HG02981 (cell line): ENCODE results near the gene GTF2E1.
A peak's percentile ranks its signal among the peaks of the same experiment; 100 is the strongest.
"Not testable (repeated sequence)": the region's sequence is repeated elsewhere in the genome, so short reads cannot be mapped to it uniquely, and the experiment has no call there.

Experiments
- ATAC-seq: cut with Tn5 transposase; IDR thresholded peaks from one replicate; pipeline ENCODE4 v1.9.1; 2021; ENCODE audit warnings: mild to moderate bottlenecking, moderate library complexity; ENCODE audit not compliant: unreplicated experiment

The GTF2E1 gene

DNA sequence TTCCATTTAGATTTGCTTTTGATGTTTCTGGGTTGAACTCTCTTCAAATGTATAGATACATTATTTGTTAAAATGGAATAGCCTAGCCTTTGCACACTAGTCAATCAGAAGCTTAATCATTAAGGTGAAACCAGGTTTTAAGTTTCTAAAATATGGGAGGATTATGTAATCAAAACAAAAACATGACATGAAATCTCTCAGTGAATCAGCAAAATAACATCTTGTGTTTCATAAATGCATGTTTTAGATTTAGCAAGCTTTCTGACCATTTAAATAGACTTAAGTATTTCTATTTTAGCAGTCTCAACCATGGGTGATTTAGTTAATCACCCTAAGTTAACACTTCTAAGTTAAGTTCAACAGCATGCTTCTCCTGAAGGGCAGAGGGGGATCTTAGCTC, 11.3 kb downstream of the GTF2E1 start:
- ATAC-seq, result no peak

GRCh38 chr3:120756061-120756460, 13.5 kb downstream of the GTF2E1 start:
- ATAC-seq, result no peak

DNA sequence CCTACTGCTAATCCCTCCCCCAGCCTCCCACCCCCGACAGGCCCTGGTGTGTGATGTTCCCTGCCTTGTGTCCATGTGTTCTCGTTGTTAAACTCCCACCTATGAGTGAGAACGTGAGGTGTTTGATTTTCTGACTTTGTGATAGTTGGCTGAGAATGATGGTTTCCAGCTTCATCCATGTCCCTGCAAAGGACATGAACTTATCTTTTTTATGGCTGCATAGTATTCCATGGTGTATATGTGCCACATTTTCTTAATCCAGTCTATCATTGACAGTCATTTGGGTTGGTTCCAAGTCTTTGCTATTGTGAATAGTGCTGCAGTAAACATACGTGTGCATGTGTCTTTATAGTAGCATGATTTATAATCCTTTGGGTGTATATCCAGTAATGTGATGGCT, 16.0 kb downstream of the GTF2E1 start:
- ATAC-seq, result not testable (repeated sequence)

- ATAC-seq, result no peak
These were observed 20.1 kb downstream of the GTF2E1 start for GRCh38 chr3:120762615-120763014.

- ATAC-seq, result peak; percentile 85
These were observed 21.1 kb downstream of the GTF2E1 start for GRCh38 chr3:120763601-120764000.

- ATAC-seq, result no peak
These were observed 21.7 kb downstream of the GTF2E1 start for GRCh38 chr3:120764206-120764605.

DNA sequence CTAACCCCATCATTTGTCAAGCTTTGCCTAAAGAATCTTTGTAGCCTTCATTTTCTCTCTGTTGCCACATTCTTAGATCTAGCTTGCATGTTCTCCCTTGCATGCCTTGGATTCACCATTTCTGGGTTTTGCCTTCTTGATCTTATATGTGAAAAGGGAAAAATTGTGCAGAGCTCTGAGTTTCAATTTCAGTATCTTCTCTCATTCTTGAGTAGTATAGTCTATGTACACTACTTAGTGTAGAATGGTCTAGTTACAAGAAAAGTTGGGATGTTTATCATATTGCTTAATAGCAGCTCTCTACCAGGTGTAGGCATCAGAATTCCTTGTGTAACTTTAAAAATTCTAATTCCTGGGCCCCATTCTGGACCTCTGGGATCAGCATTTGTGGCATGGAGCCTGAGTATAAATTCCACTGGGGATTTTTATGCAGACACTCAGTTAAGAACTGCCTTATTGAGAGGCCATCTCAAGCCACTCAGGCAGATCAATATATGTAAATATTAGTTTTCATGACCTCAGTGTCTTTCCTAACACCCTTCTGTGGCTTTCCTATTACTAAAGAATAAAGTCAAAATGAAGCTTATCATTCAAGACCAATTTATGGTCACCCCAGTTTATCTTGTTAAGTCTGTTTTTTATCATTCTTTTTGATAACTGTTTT, 23.4 kb downstream of the GTF2E1 start:
- ATAC-seq, result no peak

- ATAC-seq, result no peak
These were observed 24.0 kb downstream of the GTF2E1 start for GRCh38 chr3:120766576-120766975.

DNA sequence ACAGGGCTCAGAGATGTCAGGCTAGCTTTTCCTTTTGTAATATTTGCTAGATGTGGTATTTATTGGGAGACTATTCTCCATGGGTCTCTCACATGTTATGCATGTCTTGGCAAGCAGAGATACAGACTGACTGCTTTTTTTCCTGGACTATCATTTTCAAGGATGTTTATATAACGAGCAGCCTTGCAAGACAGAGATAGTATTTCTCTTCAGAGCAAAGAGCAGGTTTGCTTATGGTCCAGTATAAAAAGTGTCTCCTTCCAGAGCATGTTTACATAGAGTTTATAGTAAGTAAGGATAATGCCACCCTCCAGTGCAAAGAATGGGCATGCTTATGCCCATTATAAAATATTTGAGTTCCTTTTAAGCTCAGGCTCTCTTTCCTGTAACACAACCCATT, 24.6 kb downstream of the GTF2E1 start:
- ATAC-seq, result no peak

DNA sequence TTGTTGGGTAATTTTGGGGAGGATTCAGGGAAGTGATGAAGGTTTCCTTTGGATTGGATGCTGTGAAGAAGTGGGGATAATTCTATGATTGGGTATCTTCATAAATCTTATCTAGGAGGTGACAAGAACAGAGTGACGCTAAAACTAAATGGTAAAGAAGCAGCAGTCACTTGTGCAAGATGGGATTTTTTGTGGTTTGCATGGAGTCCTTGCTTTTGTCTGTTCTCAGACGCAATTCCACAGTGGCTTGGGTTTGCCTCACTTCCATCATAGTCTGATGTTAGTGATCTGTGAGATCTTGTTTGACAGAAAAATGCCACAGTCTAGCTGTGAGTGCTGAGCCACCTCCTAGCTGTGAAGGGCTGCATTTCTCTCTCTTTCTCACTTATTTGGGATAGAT, 26.9 kb downstream of the GTF2E1 start:
- no peak for ATAC-seq

GRCh38 chr3:120770891-120771290, 28.3 kb downstream of the GTF2E1 start:
- ATAC-seq, result no peak

- no peak for ATAC-seq
These were observed 29.5 kb downstream of the GTF2E1 start for GRCh38 chr3:120772081-120772480.

- peak; percentile 87 for ATAC-seq
These were observed 31.4 kb downstream of the GTF2E1 start for GRCh38 chr3:120773932-120774331.

- no peak for ATAC-seq
These were observed 32.9 kb downstream of the GTF2E1 start for GRCh38 chr3:120775411-120775810.

- ATAC-seq, result no peak
These were observed 36.2 kb downstream of the GTF2E1 start for GRCh38 chr3:120778776-120779175.

- peak; percentile 94 for ATAC-seq
These were observed 38.4 kb downstream of the GTF2E1 start for GRCh38 chr3:120780977-120781376.

GRCh38 chr3:120785832-120786231, 43.3 kb downstream of the GTF2E1 start:
- ATAC-seq, result not testable (repeated sequence)

GRCh38 chr3:120791010-120791409, 48.5 kb downstream of the GTF2E1 start:
- ATAC-seq, result no peak

DNA sequence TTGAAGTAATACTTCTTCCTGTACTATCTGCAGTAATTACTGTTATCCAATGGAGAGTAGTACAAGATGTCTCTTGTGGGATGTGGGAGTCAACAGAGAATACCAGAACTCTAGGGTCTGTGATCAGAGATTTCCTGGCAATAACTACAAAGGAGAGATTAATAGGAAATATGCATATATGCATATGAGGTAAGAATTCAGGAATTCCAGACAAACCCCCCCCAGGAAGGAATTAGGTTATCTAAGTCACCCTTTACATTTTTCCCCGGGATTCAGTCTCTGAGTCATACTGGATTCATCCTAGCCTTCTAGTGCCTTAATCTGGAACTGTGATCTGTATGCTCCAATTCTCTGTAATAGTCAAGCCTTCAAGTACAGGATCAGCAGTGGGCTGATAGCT, 49.4 kb downstream of the GTF2E1 start:
- no peak for ATAC-seq

- ATAC-seq, result no peak
These were observed 51.1 kb downstream of the GTF2E1 start for GRCh38 chr3:120793601-120794000.

DNA sequence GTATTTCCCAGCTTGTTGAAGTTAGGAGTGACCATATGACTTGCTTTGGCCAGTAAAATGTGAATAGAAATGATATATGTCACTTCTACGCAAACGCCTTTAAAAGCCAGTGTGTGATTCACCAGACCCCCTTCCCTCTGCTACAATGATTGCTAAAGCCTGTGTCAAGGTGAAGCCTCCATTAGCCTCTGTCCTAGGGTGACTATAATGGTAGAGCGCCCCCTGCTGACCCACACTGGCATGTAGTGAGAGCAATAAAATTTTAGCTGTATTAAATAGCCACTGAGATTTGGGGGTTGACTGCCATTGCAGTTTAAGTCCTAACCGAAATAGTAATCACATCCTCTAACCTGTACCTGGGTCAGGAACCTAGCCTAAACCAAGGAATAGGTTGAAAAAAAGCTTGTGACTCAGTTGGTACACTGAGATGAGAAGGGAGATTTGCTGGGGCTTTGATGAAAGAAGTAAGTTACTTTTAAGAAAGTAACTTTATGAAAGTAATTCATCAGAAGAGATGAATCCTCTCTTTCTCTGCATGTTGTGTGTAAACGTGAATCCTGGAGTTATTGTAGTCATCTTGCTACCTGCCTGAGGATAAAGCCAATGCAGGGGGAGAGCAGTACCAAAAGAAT, 52.6 kb downstream of the GTF2E1 start:
- ATAC-seq, result peak; percentile 95

- ATAC-seq, result no peak
These were observed 53.4 kb downstream of the GTF2E1 start for GRCh38 chr3:120795959-120796358.

GRCh38 chr3:120796976-120797375, 54.4 kb downstream of the GTF2E1 start:
- no peak for ATAC-seq
